Upper lobe of left lung (tissue), 4 donors: ENCODE data around the gene TAF10.

Experiments used
- CTCF ChIP-seq, 6 experiments: fragments of 450-650 bp in 4 of 6; fragments of 200-600 bp in 2 of 6; sonication (generic) in 2 of 6; IDR thresholded peaks; one replicate each; pipeline ENCODE4 v1.5.1; 2016 to 2019; ENCODE audit warnings: antibody characterized with exemption in 6 of 6
- EP300 ChIP-seq, 4 donors: sonication (generic); formaldehyde crosslinking; IDR thresholded peaks; one replicate each; pipeline ENCODE4 v1.5.1; 2017; ENCODE audit warnings: antibody characterized with exemption in 4 of 4, control low read depth in 2 of 4

- TF ChIP-seq CTCF (IDR thresholded peaks at IDR 0.05) (no peak), EP300 (IDR thresholded peaks at IDR 0.05) (no peak)
Measured at GRCh38 chr11:6640985-6641701, 29.1 kb upstream of the TAF10 start.
